Measurements from ENCODE around the gene GARNL3.
A peak's percentile ranks its signal among the peaks of the same experiment; 100 is the strongest.

GARNL3 gene

GRCh38 chr9:127279717-127280285, 15.2 kb downstream of the GARNL3 start:
- DNase-seq: no peak

DNA sequence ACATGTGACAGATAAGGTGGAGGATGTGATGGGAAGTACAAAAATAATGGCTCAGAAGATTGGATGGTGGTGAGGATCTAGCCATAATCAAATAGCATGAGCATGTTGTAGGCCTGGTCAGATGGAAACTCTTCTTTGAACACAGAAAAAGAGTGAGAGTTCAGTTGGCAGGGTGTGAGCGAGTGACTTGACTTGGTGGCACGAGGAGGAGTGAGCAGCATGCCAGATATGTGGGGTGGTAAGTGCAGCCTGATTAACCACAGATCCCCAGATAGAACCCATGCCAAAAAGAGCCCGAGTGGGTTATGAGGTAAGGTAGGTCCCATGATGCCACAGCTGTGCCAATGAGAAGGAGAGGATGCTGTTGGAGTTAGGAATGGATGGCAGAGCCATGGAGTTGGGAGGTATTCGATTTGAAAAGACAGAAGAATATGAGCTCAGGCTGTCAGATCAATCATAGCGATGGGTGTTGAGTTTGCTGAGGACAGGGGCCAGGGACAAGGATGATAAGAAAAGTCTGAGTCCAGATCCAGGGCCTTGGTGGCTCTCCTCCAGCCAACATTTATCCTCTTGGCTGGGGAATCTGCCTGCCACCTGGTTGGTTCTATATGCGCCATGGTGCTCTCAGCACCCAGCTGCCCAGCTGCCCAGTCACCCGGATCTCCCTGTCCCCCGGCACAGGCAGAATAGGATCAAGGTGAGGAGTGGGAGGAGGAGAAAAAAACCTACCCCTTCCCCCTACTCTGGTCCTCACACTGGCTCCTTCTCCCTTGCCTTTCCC, 16.5 kb downstream of the GARNL3 start:
- DNase-seq: no peak

DNA sequence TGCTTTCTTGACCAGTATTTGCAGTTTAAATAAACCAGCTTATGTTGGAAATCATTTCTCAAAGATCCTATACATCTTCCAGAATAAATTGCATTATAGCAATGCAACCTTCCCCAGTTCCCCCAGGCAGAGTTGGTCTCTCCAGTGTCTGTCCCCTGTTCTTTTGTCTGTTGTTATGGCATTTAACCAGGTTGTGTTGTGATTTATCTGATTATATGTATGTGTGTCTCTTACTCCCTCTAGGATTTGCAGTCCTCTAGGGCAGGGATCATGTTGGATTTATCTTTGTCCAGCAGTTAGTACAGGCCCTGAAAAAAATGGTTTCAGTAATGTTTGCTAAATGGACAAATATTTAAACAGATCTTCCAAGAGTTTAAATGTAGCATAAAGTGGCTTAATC, 17.3 kb downstream of the GARNL3 start:
- DNase-seq: no peak

DNA sequence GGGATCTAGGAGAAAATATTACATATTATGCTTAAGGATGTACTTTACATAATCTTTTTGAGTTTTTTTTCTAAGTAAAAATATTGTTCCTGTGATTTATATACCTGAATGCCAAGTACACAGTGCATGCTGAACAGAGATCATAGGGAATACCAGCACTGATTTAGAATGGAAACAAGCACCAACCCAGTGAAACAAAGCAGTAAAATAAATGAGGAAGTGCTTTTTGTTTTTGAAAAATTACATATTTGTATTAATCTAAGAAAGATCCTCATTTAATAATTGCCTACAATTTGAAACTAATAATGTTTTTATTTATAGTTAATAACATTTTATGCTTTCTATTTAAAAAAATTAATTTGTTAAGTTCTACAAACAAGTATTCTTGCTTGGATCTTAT, 18.0 kb downstream of the GARNL3 start:
- DNase-seq: no peak

GRCh38 chr9:127283135-127283534, 18.6 kb downstream of the GARNL3 start:
- no peak for DNase-seq

DNA sequence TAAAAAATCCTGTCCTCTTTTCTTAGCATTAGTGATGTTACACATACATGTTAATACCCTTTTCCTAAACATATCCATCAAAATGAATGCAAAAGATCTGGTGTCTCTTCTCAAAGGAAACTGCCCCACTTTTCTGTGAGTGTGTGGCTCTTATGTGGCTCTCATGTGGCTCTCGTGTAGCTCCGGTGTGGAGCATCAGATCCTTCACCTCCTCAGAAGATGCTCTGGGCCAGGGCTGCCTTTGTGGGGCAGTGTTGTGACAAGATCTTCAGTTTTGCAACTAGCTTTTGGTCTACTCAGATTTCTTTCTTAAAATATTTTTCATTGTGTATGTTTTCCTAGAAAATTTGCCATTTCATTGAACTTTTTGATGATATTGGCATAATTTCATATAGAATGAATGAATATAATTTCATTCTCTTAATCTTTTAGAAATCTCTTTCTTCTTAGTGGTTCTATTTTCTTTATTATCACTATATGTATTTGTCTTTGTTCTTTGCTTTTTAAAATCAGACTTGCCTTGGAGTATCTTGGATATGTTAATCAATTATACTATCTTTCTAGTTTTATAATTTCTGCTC, 19.4 kb downstream of the GARNL3 start:
- no peak for DNase-seq

DNA sequence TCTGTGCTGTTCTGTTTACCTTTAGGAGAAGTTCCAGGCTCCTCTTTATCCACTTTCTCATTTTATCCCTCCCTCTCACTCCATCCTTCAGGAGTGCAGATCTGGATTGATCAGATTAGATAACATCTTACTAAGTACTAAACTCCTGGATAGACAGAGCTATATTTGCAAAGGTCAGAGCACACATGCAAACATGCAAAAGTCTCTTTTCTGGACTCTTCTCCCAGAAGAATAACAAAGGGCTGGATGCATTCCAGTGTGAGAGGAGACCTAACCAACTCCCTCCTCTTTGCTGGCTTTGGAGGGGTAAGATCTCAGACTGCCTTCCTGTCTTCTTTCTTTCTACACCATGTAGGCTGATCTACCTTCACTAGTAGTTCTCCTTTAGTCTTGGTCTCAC, 21.4 kb downstream of the GARNL3 start:
- DNase-seq: no peak

- DNase-seq: peak; percentile 38
These were observed 26.0 kb downstream of the GARNL3 start for GRCh38 chr9:127290561-127291065.

- DNase-seq: no peak
These were observed 26.7 kb downstream of the GARNL3 start for GRCh38 chr9:127291246-127291778.

- DNase-seq: no peak
These were observed 27.8 kb downstream of the GARNL3 start for GRCh38 chr9:127292415-127292814.

GRCh38 chr9:127293328-127293727, 28.8 kb downstream of the GARNL3 start:
- no peak for DNase-seq

GRCh38 chr9:127293767-127294166, 29.2 kb downstream of the GARNL3 start:
- no peak for DNase-seq

GRCh38 chr9:127295005-127295404, 30.4 kb downstream of the GARNL3 start:
- DNase-seq: no peak

DNA sequence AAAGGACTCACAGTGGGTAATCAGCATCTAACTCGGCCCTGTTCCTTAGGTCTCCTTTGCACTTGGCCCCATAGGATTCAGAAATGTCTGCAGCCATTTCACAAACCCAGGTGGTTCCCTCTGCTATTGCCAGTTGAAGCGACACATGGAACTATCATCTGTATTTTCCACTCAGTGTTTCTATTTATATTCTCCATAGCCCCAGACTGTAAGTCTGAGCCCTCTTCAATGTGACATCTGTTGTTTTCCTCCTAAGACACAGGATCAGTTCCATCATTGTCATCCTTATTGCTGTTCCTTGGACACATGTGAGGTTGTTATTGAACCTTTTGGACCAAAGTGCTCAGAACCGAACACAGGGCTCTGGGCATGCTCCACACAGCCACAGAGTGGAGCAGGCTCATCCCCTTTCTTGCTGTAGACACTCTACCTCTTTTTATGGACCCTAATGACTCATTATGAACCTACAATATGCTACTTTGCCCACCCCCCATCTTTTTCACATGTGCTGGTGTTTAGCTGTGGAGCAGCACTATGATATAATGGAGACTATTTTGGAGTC, 36.4 kb downstream of the GARNL3 start:
- peak; percentile 84 for DNase-seq

GRCh38 chr9:127303830-127304229, 39.3 kb downstream of the GARNL3 start:
- no peak for DNase-seq

- DNase-seq: no peak
These were observed 40.7 kb downstream of the GARNL3 start for GRCh38 chr9:127305206-127305837.

DNA sequence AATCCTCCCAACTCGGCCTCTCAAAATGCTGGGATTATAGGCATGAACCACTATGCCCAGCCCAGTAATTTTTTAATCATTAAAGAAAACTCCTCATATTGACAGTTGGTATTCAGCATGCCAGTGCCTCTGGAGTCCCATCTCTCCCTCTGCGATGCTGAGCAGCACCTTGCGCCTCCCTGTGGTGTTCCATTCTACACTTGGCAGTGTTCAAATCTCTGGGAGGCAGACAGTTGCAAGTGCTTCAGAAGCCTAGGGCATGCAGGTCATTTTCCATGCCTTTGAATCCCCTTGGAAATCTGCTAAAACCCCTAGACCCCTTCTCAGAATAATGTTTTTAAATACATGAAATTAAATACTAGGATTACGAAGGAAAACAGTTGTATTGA, 41.3 kb downstream of the GARNL3 start:
- DNase-seq: no peak

- DNase-seq: no peak
These were observed 43.2 kb downstream of the GARNL3 start for GRCh38 chr9:127307802-127308201.

DNA sequence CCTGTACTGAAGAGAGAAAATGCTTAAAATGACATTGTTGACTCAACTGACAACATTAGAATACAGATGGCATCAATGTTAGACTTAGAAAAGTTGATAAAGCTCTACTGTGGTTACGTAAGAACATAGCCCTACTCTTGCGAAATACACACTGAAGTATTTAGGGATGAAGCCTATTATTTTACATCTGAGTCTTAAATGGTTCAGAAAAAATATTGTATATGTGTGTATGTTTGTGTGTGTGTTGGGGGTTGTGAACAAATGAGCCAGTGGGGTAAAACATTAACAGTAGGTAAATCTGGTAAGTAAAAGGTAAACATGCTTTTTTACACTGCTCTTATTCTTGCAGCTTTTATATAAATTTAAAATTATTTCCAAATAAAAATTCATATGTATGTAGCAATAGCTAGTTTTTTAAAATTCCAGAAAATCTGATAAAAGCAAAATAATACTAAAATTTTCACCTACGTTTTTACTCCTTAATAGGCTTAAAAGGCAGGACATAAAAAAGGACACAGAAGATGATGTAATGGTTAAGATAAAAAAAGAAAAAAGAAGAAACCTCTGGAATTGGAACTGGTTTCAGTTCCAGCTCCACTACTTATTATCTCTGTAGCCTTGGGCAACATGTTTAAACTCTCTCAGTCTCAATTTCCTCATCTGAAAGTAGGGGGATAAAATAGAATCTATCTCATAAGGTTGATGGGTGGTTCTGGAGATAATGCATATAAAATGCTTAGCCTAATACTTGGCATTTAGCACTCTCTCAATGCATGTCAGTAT, 44.3 kb downstream of the GARNL3 start:
- DNase-seq: peak; percentile 65

GRCh38 chr9:127309715-127310114, 45.1 kb downstream of the GARNL3 start:
- no peak for DNase-seq

DNA sequence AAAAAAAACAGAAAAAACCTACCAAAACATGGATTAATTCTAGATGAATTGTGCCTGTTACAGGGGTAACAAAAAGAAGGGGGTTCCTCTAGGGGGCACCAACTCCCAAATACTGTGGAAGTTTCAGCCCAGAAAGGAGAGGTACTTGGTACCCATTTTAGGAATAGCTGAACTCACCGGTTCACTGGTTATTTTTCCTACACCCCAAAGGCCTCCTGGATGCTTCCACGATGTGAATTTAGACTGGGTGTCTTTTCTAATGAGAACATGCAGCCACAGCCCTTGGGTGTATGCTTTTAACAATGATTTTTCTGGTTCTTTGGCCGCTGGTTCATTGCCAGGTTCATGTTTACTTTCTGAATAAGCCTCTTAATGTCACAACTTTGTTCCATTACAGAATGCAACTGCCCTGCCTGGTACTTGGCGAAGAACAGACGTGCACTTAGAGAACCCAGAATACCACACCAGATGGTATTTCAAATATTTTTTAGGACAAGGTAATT, 46.7 kb downstream of the GARNL3 start:
- DNase-seq: peak; percentile 86

DNA sequence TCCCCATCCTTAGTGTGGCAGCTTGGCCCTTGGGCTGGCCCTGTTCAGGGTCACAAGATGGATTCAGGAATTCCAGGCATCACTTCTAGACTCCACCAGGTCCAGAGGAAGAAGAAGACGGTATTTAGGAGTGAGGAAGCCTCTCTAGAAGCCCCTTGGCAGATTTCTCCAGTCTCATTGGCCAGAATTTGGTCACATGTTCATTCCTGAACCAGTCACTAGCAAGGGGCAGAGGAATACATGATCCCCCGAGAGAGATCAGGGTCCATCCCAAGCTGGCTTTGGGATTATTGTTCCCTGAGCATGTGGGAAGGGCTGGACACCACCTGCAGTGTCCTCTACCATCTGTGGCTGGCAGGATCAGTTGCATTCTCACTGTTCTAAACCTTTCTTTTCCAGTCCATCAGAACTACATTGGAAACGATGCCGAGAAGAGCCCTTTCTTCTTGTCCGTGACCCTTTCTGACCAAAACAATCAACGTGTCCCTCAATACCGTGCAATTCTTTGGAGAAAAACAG, 48.5 kb downstream of the GARNL3 start:
- DNase-seq: no peak
